Measurements from ENCODE around the gene LIN54.
"Not testable (repeated sequence)": the region's sequence is repeated elsewhere in the genome, so short reads cannot be mapped to it uniquely, and the experiment has no call there.

LIN54 gene

GRCh38 chr4:83010522-83011318 is at the start of gene LIN54:
Gene LIN54, minus strand, starts transcription at chr4:83010823. Its CDS starts 25,979 bp downstream, at chr4:82984844.
- peak within 1 kb of the TSS; percentile 87 for H3K4me3 ChIP-seq (ENCODE audit: low read depth, low read length)
- TF ChIP-seq, protein P1, sequence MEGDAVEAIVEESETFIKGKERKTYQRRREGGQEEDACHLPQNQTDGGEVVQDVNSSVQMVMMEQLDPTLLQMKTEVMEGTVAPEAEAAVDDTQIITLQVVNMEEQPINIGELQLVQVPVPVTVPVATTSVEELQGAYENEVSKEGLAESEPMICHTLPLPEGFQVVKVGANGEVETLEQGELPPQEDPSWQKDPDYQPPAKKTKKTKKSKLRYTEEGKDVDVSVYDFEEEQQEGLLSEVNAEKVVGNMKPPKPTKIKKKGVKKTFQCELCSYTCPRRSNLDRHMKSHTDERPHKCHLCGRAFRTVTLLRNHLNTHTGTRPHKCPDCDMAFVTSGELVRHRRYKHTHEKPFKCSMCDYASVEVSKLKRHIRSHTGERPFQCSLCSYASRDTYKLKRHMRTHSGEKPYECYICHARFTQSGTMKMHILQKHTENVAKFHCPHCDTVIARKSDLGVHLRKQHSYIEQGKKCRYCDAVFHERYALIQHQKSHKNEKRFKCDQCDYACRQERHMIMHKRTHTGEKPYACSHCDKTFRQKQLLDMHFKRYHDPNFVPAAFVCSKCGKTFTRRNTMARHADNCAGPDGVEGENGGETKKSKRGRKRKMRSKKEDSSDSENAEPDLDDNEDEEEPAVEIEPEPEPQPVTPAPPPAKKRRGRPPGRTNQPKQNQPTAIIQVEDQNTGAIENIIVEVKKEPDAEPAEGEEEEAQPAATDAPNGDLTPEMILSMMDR (IDR thresholded peaks at IDR 0.05; ENCODE audit: low read depth, low read length), result no peak

GRCh38 chr4:83054928-83055327 is 44.3 kb upstream of the LIN54 start:
- TF ChIP-seq, protein P1 (IDR thresholded peaks at IDR 0.05; ENCODE audit: low read depth, low read length), result no peak
- H3K4me3 ChIP-seq (ENCODE audit: low read depth, low read length), result no peak overlapping the region

DNA sequence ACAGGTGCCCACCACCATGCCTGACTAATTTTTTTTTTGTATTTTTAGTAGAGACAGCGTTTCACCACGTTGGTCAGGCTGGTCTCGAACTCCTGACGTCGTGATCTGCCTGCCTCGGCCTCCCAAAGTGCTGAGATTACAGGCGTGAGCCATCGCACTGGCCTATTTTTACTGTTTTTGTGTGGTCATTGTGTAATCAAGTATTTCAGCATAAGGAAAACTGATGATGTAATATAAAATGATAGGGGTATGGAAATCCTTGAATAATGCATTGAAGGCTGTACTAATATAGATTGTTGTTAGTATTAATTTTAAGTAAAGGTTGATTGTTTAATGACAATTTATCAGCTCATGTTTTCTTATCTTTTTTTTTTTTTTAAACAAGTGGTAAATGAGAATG is 38.2 kb upstream of the LIN54 start:
- H3K4me3 ChIP-seq (ENCODE audit: low read depth, low read length), result not testable (repeated sequence)

DNA sequence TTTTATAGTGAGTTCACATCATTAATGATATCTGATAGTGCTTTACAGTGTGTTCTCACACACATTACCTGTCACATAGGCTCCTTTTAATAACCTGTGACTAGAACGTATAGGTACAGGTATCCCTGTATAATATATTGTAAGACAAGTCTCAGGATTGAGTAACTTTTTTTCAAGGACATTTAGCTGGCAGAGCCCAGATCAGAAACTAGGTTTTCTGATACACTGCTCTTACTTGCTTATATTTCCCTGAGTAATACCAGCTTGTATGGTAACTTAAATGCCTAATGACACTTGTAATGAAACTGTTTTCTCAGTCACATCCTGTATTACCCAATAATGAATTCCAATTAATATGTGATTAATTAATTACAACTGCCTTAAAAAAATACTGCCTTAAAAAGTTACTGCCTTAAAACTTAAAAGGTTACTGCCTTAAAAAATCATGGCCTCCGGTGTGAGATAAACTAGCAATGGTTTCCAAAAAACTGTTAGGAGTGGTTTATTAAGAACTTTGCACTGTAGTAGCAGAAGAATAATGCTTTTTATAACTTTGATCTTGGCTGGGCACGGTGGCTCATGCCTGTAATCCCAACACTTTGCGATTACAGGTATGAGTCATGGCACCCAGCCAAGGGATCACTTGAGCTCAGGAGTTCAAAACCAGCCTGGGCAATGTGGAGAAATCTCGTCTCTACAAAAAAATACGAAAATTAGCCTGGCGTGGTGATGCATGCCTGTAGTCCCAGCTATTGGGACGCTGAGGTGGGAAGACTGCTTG is 36.3 kb upstream of the LIN54 start:
- H3K4me3 ChIP-seq (ENCODE audit: low read depth, low read length), result no peak overlapping the region
- TF ChIP-seq, protein P1 (IDR thresholded peaks at IDR 0.05; ENCODE audit: low read depth, low read length), result no peak

DNA sequence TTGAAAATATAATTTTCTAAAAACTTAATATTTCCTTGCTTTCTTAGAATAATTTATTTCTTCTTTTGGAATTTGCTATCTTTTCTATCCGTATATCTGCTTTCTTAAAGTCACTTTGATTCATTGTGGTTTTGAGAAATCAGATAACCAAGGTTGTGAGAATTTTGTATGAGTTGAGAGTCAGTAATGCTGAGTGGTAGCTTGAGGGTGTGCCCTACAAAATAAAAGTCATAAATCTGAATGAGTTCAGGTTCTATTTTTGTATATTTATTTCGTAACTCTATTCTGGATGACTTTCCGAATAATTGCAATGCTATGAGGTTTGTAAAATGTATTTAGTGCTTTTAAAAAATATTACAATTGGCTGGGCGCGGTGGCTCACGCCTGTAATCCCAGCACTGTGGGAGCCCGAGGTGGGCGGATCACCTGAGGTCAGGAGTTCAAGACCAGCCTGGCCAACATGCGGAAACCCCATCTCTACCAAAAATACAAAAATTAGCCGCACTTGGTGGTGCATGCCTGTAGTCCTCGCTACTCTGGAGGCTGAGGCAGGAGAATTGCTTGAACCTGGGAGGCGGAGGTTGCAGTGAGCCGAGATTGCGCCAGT is 33.3 kb upstream of the LIN54 start:
- H3K4me3 ChIP-seq (ENCODE audit: low read depth, low read length), result no peak overlapping the region

DNA sequence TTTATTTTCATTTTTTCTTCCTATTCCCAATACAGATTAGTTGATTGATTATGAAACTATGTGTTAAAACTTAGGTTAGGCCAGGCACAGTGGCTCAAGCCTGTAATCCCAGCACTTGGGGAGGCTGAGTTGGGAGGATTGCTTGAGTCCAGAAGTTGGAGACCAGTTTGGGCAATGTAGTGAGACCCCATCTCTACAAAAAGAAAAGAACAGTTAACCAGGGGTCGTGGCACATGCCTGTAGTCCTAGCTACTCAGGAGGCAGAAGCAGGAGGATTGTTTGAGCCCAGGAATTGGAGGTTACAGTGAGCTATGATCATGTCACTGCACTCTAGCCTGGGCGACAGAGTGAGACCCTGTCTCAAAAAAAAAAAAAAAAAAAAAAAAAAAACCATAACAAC is 32.5 kb upstream of the LIN54 start:
- not testable (repeated sequence) for H3K4me3 ChIP-seq (ENCODE audit: low read depth, low read length)

More for the DNA sequence above, 33.3 kb upstream of the LIN54 start:
- TF ChIP-seq, protein P1 (IDR thresholded peaks at IDR 0.05; ENCODE audit: low read depth, low read length), result no peak

DNA sequence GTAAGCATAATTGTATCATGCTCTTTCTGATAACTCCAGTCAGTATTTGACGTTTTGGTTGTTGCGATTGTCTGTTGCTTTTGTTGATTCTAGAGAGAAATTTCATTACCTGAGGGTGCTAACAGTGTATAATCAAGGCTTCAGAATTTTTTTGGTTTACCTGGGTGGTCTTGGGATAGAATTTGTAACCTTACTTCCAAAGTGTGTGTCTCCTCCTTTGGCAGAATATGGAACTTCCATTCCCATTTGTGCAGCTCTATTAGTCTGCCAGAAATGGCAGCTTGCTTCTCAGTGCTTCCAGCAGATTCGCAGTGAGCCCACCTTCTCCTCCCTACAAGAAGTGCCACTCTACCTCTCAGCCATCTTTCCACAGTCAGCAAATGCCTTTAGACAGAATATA is 29.6 kb upstream of the LIN54 start:
- H3K4me3 ChIP-seq (ENCODE audit: low read depth, low read length), result no peak overlapping the region
- TF ChIP-seq, protein P1 (IDR thresholded peaks at IDR 0.05; ENCODE audit: low read depth, low read length), result no peak

Data from WI38 (cell line).